ENCODE measurements around the gene WDR20.

The WDR20 gene

DNA sequence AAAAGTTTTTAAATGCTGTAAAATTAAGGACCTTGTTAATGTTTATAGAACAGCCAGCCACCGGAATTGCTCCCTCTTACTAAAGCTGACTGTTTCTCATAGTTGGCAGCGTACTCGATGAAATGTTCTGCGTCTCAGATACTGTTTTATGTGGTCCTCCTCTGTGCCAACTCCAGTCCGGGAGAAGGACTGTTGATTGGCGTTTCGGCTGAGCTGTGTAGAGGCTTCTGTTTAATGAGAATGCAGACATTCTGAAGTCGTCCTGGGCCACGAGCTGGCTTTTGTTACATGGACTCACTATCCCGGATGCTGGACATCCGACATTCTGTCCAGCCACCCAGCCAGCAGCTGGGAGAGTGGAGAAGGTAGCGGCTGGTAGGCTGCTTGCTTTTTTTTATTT is 75.4 kb downstream of the WDR20 start:
- no peak for DNase-seq
- H3K36me3 Mint-ChIP-seq (ENCODE audit: low read depth) = peaks cover 9% of the 10 kb centered on the region
- TF ChIP-seq, protein P1, sequence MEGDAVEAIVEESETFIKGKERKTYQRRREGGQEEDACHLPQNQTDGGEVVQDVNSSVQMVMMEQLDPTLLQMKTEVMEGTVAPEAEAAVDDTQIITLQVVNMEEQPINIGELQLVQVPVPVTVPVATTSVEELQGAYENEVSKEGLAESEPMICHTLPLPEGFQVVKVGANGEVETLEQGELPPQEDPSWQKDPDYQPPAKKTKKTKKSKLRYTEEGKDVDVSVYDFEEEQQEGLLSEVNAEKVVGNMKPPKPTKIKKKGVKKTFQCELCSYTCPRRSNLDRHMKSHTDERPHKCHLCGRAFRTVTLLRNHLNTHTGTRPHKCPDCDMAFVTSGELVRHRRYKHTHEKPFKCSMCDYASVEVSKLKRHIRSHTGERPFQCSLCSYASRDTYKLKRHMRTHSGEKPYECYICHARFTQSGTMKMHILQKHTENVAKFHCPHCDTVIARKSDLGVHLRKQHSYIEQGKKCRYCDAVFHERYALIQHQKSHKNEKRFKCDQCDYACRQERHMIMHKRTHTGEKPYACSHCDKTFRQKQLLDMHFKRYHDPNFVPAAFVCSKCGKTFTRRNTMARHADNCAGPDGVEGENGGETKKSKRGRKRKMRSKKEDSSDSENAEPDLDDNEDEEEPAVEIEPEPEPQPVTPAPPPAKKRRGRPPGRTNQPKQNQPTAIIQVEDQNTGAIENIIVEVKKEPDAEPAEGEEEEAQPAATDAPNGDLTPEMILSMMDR (IDR thresholded peaks at IDR 0.05) = no peak
- peak overlapping the region; percentile 58 for H3K27ac Mint-ChIP-seq
- peaks cover 74% of the 10 kb centered on the region for H3K4me1 Mint-ChIP-seq
- H3K27me3 Mint-ChIP-seq (ENCODE audit: low read depth, poor library complexity) = no peaks in the 10 kb centered on the region
- no peak overlapping the region for H3K4me3 Mint-ChIP-seq
- no peaks in the 10 kb centered on the region for H3K9me3 Mint-ChIP-seq

DNA sequence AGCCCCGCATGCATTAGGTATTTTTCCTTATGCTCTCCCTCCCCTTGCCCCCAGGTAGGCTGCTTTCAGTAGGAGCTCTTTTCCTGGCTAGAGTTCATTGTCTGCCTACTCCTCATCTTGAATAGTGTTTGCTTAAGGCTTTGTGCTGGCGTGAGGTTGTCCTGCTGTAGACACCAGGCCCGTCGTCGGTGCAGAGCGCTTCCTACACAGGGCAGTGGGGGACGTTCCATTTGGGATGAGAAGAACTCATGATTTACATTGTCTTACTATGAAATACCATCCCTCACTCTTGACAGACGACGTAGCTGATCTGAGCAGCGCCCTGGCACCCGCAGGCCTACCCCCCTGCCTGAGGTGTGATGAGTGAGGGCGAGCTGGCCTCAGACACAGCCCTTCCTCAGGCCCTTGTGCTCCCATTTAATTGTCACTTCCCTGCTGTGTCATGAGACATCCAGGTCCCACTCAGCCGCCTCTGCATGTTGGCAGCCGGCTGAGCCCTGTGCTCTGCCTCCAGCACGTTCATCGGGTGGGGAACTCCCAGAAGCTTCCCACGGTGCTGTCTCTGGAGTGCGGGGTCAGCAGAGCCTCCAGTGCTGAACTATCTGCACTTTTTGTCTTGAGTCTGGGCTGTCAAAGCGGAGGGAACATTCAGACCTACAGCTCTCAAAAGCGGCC is 76.0 kb downstream of the WDR20 start:
- no peak overlapping the region for H3K4me3 Mint-ChIP-seq
- H3K36me3 Mint-ChIP-seq (ENCODE audit: low read depth) = peaks cover 6% of the 10 kb centered on the region
- no peak for DNase-seq
- peaks cover 69% of the 10 kb centered on the region for H3K4me1 Mint-ChIP-seq
- no peaks in the 10 kb centered on the region for H3K9me3 Mint-ChIP-seq
- H3K27ac Mint-ChIP-seq = peak overlapping the region; percentile 86
- TF ChIP-seq, protein P1 (IDR thresholded peaks at IDR 0.05) = no peak
- no peaks in the 10 kb centered on the region for H3K27me3 Mint-ChIP-seq (ENCODE audit: low read depth, poor library complexity)

DNA sequence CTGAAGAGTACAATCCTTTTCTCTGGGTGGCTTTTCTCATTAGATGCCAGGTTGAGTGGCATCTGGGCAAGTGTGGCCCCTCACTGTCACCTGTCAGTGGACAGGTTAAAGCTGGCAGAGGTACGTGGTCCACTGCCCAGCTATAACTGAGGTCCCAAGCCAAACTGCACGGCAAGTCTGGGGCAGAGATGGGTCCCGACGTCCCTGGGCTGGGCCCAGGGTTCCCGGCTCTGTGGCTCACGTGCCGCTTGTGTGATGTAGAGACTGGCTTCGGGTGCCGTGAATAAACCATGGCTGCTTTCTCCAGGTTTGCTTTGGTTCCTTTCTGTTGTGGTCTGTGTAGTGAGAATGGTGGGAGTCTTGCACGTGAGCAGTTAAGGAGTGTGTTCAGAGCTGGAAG is 77.7 kb downstream of the WDR20 start:
- no peak for DNase-seq
- peak overlapping the region; percentile 83 for H3K27ac Mint-ChIP-seq
- peaks cover 6% of the 10 kb centered on the region for H3K36me3 Mint-ChIP-seq (ENCODE audit: low read depth)
- H3K4me1 Mint-ChIP-seq = peaks cover 56% of the 10 kb centered on the region
- H3K27me3 Mint-ChIP-seq (ENCODE audit: low read depth, poor library complexity) = no peaks in the 10 kb centered on the region
- H3K9me3 Mint-ChIP-seq = no peaks in the 10 kb centered on the region
- TF ChIP-seq, protein P1 (IDR thresholded peaks at IDR 0.05) = no peak
- no peak overlapping the region for H3K4me3 Mint-ChIP-seq

GRCh38 chr14:102217987-102218421 is 78.3 kb downstream of the WDR20 start:
- Mint-ChIP-seq H3K27me3 (ENCODE audit: low read depth, poor library complexity) (no peaks in the 10 kb centered on the region), H3K36me3 (ENCODE audit: low read depth) (peaks cover 6% of the 10 kb centered on the region), H3K4me3 (no peak overlapping the region), H3K27ac (peak overlapping the region; percentile 83), H3K4me1 (peaks cover 51% of the 10 kb centered on the region), H3K9me3 (no peaks in the 10 kb centered on the region)
- TF ChIP-seq, protein P1 (IDR thresholded peaks at IDR 0.05) = no peak
- DNase-seq = no peak

DNA sequence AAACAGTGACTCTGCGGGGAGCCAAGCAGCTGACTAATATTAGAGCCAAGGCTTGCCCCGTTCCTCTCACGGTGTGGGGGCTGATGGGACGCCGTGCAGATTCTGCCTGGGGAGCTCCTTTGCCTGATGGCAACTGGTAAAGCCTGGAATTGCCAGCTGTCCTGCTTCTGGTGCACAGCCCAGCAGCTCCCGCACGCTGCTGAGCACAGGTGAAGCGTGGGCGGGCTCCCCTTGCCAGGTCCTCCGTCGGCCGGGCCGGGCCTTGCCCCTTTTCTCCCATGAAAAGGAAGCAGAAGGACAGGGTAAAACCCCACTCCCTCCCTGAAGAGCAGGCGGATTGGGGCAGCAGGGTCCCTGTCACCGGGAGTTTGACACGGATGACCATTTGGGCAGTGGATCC is 79.0 kb downstream of the WDR20 start:
- no peak overlapping the region for H3K27ac Mint-ChIP-seq
- H3K27me3 Mint-ChIP-seq (ENCODE audit: low read depth, poor library complexity) = no peaks in the 10 kb centered on the region
- peaks cover 44% of the 10 kb centered on the region for H3K4me1 Mint-ChIP-seq
- no peaks in the 10 kb centered on the region for H3K9me3 Mint-ChIP-seq
- no peak for DNase-seq
- H3K36me3 Mint-ChIP-seq (ENCODE audit: low read depth) = peaks cover 12% of the 10 kb centered on the region
- TF ChIP-seq, protein P1 (IDR thresholded peaks at IDR 0.05) = no peak
- H3K4me3 Mint-ChIP-seq = no peak overlapping the region

- no peaks in the 10 kb centered on the region for H3K27me3 Mint-ChIP-seq (ENCODE audit: low read depth, poor library complexity)
- peak overlapping the region; percentile 31 for H3K27ac Mint-ChIP-seq
- H3K36me3 Mint-ChIP-seq (ENCODE audit: low read depth) = peaks cover 18% of the 10 kb centered on the region
- H3K9me3 Mint-ChIP-seq = no peaks in the 10 kb centered on the region
- no peak for DNase-seq
- no peak overlapping the region for H3K4me3 Mint-ChIP-seq
- TF ChIP-seq, protein P1 (IDR thresholded peaks at IDR 0.05) = no peak
- peaks cover 38% of the 10 kb centered on the region for H3K4me1 Mint-ChIP-seq
Measured at GRCh38 chr14:102219316-102219715, 79.6 kb downstream of the WDR20 start.

All from nephron progenitor cell (in vitro differentiated cells).